ENCODE measurements around the gene TMEM248.
"Not testable (repeated sequence)": the region's sequence is repeated elsewhere in the genome, so short reads cannot be mapped to it uniquely, and the experiment has no call there.

DNA sequence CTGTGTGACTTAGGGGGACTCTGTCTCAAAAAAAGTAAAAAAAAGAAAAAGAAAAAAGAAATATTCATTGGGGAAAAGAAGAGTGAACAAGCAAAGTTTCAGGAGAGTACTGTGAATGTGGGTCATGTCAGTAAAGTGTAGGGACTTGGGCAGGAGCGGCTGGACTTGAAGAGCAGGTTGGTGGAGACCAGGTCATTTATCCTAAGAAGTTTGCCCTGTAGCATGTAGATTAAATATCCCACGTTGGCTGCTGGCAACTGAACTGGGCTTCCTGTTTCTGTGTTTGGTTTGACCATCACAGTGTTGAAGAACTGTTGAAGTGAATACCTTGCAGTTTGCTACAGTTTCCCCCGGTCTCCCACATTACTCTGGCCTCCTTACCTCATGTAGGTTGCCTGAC is 32.8 kb upstream of the TMEM248 start:
- TF ChIP-seq EZH2 (IDR thresholded peaks at IDR 0.05; ENCODE audit: borderline replicate concordance, low read length): not testable (repeated sequence)
- TF ChIP-seq, protein P1, sequence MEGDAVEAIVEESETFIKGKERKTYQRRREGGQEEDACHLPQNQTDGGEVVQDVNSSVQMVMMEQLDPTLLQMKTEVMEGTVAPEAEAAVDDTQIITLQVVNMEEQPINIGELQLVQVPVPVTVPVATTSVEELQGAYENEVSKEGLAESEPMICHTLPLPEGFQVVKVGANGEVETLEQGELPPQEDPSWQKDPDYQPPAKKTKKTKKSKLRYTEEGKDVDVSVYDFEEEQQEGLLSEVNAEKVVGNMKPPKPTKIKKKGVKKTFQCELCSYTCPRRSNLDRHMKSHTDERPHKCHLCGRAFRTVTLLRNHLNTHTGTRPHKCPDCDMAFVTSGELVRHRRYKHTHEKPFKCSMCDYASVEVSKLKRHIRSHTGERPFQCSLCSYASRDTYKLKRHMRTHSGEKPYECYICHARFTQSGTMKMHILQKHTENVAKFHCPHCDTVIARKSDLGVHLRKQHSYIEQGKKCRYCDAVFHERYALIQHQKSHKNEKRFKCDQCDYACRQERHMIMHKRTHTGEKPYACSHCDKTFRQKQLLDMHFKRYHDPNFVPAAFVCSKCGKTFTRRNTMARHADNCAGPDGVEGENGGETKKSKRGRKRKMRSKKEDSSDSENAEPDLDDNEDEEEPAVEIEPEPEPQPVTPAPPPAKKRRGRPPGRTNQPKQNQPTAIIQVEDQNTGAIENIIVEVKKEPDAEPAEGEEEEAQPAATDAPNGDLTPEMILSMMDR (IDR thresholded peaks at IDR 0.05; ENCODE audit: low read length): not testable (repeated sequence)
